ENCODE results near the gene CALCOCO2. TPM values are rescaled to one million over a fixed set of nuclear protein-coding genes. Genes with fewer than 3 reads are reported as not detected.

Gene CALCOCO2
- total and polyA plus RNA-seq, 7 donors: 90.4 to 198 (median 130) TPM

DNA sequence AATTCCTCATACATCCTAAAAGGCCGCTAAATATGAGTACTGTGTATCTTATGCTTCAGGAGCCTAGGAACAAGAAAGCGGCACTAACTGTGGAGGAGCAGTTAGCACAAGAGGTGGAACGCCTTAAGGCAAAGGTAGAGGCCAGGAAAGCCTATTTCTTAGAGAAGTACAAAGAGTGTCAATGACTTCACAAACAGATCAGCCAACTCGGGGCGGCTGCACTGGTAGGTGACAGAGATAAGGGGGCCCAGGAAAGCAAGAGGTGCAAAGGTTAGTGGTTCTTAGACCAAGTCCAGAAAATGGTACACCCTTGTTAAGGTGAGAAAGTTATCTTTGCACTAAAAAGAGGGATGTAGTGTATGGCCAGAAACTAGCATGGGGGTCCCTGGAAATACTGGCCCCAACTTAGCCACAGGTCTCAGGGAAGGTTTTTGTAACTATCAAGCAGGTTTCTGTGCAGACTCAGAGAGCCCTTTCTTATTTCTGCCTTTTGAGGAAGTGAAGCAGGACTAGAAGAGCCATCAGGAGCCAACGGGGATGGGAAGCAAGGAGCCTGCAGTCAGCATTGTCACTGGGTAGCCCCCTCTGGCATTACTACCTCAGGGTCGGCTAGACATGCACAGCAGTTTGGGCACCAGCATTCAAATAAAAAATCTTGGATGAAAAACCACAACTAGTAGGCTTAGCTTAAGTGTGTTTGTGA is 24.1 kb downstream of the CALCOCO2 start:
- intact Hi-C loops (cut with DNase I): no loop called here
- no peak for TF ChIP-seq POLR2AphosphoS5 (IDR thresholded peaks at IDR 0.05)
- no peak for TF ChIP-seq EP300 (IDR thresholded peaks at IDR 0.05)
- no peak for TF ChIP-seq POLR2A (IDR thresholded peaks at IDR 0.05)
- TF ChIP-seq, protein P1, sequence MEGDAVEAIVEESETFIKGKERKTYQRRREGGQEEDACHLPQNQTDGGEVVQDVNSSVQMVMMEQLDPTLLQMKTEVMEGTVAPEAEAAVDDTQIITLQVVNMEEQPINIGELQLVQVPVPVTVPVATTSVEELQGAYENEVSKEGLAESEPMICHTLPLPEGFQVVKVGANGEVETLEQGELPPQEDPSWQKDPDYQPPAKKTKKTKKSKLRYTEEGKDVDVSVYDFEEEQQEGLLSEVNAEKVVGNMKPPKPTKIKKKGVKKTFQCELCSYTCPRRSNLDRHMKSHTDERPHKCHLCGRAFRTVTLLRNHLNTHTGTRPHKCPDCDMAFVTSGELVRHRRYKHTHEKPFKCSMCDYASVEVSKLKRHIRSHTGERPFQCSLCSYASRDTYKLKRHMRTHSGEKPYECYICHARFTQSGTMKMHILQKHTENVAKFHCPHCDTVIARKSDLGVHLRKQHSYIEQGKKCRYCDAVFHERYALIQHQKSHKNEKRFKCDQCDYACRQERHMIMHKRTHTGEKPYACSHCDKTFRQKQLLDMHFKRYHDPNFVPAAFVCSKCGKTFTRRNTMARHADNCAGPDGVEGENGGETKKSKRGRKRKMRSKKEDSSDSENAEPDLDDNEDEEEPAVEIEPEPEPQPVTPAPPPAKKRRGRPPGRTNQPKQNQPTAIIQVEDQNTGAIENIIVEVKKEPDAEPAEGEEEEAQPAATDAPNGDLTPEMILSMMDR (IDR thresholded peaks at IDR 0.05): no peak
- H3K4me1 ChIP-seq: no peaks in the 10 kb centered on the region
- H3K27ac ChIP-seq: no peak overlapping the region
- peaks cover 30 to 97% (median 72%) of the 10 kb centered on the region in 4 donors for H3K36me3 ChIP-seq
- H3K4me3 ChIP-seq: no peak overlapping the region
- no peak for DNase-seq
- 85 to 89% methylated on average over 7 of the region's 7 CpGs for WGBS, 2 donors
- H3K27me3 ChIP-seq: no peaks in the 10 kb centered on the region
- H3K9me3 ChIP-seq: no peaks in the 10 kb centered on the region

DNA sequence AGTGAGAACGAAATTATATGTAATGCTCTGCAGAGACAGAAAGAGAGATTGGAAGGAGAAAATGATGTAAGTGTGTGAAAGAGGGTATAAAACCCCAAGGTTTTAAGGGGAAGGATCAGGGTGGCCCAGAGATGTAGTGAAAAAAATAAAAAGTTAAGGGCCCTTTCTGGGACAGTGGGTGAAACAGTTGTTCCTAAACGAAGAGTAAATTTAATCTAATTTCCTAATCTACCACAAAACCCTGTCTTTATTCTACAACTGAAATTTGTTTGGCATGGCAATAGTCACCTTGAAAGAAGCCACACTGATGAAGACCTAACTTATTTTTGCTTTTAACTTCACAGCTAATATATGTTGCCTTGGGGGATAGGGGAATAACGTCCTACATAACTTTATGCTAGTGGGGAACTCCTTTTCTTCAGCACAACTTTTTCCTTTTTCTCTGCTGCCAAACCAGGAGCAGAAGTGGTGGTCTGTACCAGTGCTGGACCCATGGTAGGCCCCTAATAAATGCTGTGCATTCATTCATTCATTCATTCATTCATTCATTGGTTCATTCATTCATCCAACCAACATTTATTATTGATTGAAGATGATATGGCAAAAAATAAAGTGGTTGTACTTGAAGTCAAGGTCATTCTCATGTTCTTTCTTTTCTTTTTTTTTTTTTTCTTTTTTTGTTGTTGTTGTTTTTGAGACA is 25.4 kb downstream of the CALCOCO2 start:
- TF ChIP-seq EP300 (IDR thresholded peaks at IDR 0.05) (no peak), POLR2A (IDR thresholded peaks at IDR 0.05) (no peak), POLR2AphosphoS5 (IDR thresholded peaks at IDR 0.05) (no peak)
- TF ChIP-seq, protein P1 (IDR thresholded peaks at IDR 0.05): no peak
- intact Hi-C loops (cut with DNase I): no loop called here
- no peaks in the 10 kb centered on the region for H3K27me3 ChIP-seq

DNA sequence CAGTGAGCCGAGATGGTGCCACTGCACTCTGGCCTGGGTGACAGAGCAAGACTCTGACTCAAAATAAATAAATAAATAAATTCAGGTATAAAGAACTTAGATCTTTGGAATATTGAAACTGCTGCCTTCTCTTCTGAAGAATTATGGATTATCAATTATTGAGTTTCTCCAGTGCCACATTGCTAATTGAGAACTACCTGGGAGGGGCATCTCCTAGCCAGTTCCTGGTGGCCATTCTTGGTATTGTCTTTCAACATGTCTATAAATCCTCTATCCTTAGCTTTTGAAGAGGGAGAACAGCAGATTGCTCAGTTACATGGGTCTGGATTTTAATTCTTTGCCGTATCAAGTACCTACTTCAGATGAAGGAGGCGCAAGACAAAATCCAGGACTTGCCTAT is 29.2 kb downstream of the CALCOCO2 start:
- no peaks in the 10 kb centered on the region for H3K4me1 ChIP-seq
- H3K27me3 ChIP-seq: no peaks in the 10 kb centered on the region
- TF ChIP-seq POLR2A (IDR thresholded peaks at IDR 0.05) (no peak), POLR2AphosphoS5 (IDR thresholded peaks at IDR 0.05) (no peak), EP300 (IDR thresholded peaks at IDR 0.05) (no peak)
- TF ChIP-seq, protein P1 (IDR thresholded peaks at IDR 0.05): no peak
- intact Hi-C loops (cut with DNase I): no loop called here
- WGBS, 2 donors: 98 to 99% methylated on average over 3 of the region's 3 CpGs
- no peak for DNase-seq
- no peaks in the 10 kb centered on the region for H3K9me3 ChIP-seq
- no peak overlapping the region for H3K27ac ChIP-seq
- peaks cover 34 to 100% (median 65%) of the 10 kb centered on the region in 4 donors for H3K36me3 ChIP-seq
- H3K4me3 ChIP-seq: no peak overlapping the region

More for the DNA sequence above, 25.4 kb downstream of the CALCOCO2 start:
- 66 to 72% methylated on average over 3 of the region's 3 CpGs for WGBS, 2 donors
- peaks cover 40 to 97% (median 71%) of the 10 kb centered on the region in 4 donors for H3K36me3 ChIP-seq
- no peak overlapping the region for H3K27ac ChIP-seq
- no peaks in the 10 kb centered on the region for H3K4me1 ChIP-seq
- no peak overlapping the region for H3K4me3 ChIP-seq
- DNase-seq: no peak
- no peaks in the 10 kb centered on the region for H3K9me3 ChIP-seq

DNA sequence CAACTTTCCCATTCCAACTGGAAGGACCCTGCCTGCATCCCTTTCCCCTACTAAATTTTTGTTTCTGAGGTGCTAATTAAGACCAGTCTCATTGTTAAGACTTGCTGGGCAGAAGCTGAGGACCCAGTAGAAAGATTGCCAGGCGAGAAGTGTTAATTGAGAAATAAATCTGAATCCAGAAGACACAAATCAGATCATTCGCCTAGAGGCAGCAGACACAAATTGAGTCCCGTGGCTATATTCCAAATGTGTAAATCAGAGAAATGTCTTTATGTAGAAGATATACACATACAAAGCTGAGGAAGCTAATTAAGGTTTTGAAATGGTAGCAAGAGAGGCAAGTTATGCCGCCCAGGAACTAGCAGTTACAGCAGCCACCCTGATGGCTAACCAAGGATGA is 29.6 kb downstream of the CALCOCO2 start:
- intact Hi-C loops (cut with DNase I): no loop called here
- TF ChIP-seq EP300 (IDR thresholded peaks at IDR 0.05): no peak
- TF ChIP-seq, protein P1 (IDR thresholded peaks at IDR 0.05): no peak
- TF ChIP-seq POLR2A (IDR thresholded peaks at IDR 0.05): no peak
- TF ChIP-seq POLR2AphosphoS5 (IDR thresholded peaks at IDR 0.05): no peak
- DNase-seq: no peak
- H3K27ac ChIP-seq: no peak overlapping the region
- no peaks in the 10 kb centered on the region for H3K4me1 ChIP-seq
- peaks cover 34 to 100% (median 62%) of the 10 kb centered on the region in 4 donors for H3K36me3 ChIP-seq
- no peaks in the 10 kb centered on the region for H3K9me3 ChIP-seq
- H3K27me3 ChIP-seq: no peaks in the 10 kb centered on the region
- WGBS, 2 donors: 96 to 97% methylated on average over 4 of the region's 4 CpGs
- no peak overlapping the region for H3K4me3 ChIP-seq

All from sigmoid colon (tissue), 7 donors.